ENCODE data around the gene INTS3.
"Not testable (repeated sequence)": the region's sequence is repeated elsewhere in the genome, so short reads cannot be mapped to it uniquely, and the experiment has no call there.

INTS3 gene

DNA sequence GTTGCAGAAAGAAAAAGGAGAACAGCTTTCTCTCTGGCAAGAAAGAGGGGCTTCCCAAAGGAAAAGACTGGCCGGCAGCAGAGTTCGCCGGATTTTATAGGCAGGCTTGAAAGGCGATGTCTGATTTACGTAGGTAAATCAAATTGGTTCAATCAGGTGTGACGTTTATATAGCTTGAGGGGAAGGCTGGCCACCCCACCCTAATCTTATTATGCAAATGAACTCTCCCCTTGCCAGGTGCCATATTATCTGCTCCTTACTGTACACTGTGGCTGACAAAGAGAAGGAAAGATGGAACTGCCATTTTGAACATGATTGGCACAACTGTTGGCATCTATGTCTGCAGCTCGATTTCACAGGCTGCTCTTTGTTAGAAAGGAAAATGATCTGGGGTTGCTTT lies 16.8 kb upstream of the INTS3 start:
- DNase-seq, result no peak

DNA sequence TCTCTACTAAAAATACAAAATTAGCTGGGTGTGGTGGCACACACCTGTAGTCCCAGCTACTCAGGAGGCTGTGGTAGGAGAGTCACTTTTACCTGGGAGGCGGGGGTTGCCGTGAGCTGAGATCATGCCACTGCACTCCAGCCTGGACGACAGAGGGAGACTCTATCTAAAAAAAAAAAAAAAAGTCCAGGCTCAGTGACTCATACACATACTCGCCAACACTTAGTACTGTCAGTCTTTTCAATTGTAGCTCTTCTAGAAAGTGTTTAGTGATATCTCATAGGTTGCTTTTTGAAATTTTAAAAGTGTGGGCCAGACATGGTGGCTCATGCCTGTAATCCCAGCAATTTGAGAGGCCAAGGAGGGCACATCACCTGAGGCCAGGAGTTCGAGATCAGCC lies 11.6 kb upstream of the INTS3 start:
- not testable (repeated sequence) for DNase-seq

DNA sequence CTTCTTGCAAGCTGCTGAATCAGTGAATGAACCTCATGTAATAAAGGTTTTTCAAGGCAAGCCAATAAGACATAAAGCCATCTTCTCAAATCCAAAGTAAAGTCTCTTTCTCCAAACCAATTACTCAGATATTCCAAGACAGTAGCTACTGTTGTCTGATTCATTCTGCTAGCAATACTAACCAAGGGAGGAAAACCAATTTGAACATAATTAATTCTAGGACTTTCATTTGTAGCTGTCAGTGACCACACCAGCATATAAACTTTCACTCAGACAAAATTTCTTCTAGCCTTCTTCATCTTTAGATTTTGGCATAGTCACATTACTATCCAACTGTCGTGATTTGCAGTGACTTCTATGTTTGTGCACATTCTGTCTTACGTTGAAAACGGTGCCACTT lies 10.5 kb upstream of the INTS3 start:
- DNase-seq, result no peak

DNA sequence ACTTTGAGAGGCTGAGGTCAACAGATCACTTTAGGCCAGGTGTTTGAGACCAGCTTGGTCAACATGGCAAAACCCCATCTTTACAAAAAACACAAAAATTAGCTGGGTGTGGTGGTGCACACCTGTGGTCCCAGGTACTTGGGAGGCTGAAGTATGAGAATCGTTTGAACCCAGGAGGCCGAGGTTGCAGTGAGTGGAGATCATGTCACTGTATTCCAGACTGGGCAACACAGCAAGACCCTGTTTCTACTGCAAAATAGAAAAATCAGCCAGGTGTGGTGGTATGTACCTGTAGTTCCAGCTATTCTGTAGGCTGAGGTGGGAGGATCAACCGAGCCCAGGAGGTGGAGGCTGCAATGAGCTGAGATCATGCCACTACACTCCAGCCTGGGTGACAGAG lies 4.2 kb upstream of the INTS3 start:
- no peak for DNase-seq

- not testable (repeated sequence) for DNase-seq
These were observed 3.2 kb upstream of the INTS3 start for GRCh38 chr1:153724634-153725033.

- peak; percentile 42 for DNase-seq
These were observed 636 bp downstream of the INTS3 start for GRCh38 chr1:153728305-153729066.

DNA sequence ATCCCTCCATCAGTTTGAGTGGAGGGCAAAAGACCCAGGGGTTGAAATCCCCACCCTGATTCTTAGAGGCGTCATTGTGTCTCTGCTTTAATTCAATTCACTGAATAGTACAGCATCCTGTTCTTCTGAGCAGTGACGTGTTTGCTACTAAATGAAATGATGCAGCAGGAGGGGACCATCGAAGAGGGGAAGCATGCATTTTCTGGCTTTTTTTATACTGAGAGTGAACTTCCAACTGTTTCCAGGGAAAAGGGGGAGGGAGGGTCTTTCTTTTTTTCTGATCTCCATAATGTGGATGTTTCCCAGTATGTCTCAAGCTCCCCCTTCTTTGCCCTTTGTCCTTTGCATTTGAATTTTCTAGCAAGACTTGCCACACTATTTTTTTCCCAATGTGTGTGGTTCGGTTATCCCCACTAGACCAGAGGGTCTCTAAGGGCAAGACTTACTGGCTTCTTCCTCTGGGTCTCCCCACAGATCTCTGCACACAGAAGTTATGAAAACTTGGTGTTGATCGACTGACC lies 2.7 kb downstream of the INTS3 start:
- no peak for DNase-seq

DNA sequence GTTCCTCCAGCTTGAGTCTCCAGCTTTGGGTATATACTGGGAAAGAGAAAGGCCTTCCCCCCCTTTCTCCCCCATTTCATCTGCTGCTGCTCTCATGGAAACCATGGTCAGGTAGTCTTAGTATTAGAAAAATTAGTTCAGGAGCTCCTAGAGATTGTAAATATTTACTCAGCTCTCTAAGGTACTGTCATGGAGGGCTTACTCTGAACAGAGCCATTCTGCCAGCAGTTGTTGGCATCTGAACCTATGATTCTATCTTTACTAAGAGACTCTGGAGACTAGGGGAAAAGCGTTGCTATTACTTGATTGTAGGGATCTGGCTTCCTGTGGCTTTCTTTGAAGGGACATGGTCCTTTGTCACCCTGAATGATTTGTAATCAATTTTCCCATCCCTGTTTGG lies 6.1 kb downstream of the INTS3 start:
- no peak for DNase-seq

GRCh38 chr1:153734396-153735089 lies 6.7 kb downstream of the INTS3 start:
- no peak for DNase-seq

- no peak for DNase-seq
These were observed 7.2 kb downstream of the INTS3 start for GRCh38 chr1:153735090-153735420.

DNA sequence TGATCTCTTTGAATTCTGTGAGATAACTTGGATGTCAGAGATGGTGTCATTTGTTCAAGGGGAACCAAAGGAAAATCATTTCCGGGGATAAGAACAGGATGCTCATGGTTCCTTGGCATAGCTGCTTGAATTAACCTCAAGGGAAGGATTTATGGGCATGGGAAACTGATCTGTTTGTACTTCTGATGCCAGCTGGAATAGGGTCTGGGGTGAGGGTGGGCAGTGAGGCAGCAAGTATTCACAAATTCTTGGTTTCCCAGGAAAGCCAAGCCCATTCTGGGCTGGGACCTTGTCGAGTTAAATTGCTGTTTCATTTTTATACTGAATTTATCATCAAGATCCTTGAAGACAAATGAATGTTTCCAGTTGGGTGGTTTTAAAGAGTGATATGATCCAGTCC lies 14.1 kb downstream of the INTS3 start:
- no peak for DNase-seq

GRCh38 chr1:153742411-153743142 lies 14.7 kb downstream of the INTS3 start:
- no peak for DNase-seq

GRCh38 chr1:153745417-153745816 lies 17.6 kb downstream of the INTS3 start:
- DNase-seq, result no peak

DNA sequence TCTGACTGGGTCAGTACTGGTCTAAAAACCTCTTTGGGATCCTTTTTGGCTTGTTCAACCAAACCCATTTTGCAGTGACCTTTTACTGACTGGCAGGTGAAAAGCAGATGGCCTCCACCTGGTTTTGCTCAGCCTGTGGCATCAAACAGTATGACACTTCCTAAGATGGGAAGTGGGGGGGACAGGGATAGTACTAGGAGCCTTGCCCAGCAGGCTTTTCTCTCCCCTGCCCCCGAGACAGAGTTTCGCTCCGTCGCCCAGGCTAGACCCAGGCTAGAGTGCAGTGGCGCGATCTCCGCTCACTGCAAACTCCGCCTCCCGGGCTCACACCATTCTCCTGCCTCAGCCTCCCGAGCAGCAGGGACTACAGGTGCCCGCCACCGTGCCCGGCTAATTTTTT lies 18.3 kb downstream of the INTS3 start:
- DNase-seq, result no peak

GRCh38 chr1:153748903-153749302 lies 21.1 kb downstream of the INTS3 start:
- DNase-seq, result no peak

- peak; percentile 77 for DNase-seq
These were observed 21.7 kb downstream of the INTS3 start for GRCh38 chr1:153749408-153750005.

DNA sequence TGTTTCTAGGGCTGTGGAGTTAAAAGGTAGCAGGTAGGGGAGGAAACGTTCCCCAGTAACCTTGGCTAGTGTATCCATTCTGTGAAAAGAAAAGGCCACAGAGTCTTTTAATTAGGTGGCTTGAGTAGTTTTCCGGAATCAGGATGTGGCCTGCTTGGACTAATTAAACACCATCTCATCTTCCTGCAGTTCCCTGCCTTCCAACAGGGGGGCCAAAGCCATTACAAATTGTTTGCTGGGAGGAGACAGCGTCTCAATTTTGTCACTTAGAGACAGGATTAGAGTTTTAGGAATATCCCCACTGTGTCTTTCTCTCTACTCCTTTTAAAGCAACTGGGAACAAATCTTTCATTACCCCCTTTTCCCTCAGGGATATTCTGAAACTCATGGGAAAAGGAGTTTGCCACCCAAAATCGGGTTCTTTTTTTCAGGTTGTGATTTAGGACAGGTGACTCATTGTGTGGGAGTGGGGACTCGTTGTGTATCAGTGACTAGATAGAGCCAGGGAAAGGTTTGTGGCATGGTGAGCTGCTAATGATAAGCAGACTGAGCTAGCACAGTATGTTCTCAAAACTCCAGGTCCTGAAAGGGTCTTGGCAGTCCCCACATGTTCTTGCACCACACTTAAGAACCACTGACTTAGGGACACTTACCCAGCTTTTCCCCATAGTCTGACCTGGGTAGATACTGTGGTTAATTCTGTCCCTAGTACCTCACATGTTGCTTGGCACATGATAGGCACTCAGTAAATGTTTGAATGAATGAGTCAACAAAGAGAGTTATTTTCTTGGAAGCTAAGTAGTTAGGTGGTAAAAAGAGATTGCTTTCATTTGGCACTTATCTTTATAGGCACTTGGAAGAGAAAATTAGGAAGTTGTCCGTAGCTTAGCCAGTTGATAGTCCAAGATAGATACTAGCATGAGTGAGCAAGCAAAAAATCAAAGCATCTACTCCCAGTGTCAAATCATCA lies 22.5 kb downstream of the INTS3 start:
- DNase-seq, result no peak

DNA sequence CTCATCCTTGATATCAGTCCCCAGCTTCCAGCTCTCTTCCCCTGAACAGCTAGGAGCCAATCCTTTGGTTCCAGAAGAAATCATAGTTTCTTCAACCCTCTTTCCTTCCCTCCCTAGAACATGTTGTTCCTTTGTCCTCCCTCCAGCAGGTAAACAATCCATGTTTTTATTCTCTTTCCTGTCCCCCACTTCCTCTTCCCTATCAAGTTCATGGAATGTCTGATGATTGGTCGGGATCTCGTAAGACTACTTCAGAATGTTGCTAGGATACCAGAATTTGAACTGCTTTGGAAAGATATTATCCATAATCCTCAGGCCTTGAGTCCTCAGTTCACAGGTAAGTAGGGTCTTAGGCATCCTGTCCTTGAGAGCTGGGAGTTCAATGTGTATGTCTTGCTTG lies 24.2 kb downstream of the INTS3 start:
- no peak for DNase-seq

- no peak for DNase-seq
These were observed 24.8 kb downstream of the INTS3 start for GRCh38 chr1:153752571-153753195.

- no peak for DNase-seq
These were observed 26.4 kb downstream of the INTS3 start for GRCh38 chr1:153754266-153754665.

- DNase-seq, result no peak
These were observed 32.6 kb downstream of the INTS3 start for GRCh38 chr1:153760440-153760839.

All from activated CD8-positive, alpha-beta memory T cell treated with anti-CD3 and anti-CD28 coated beads, Interleukin-2, amount 50 U/mL, for 4 hours (primary cell).